PFSK-1 (cell line): ENCODE results near the gene GATC. TPM values are rescaled to one million over a fixed set of nuclear protein-coding genes. Genes with fewer than 3 reads are reported as not detected.

Experiments used
- FOXP2 ChIP-seq: optimal IDR thresholded peaks from 2 replicates; pipeline ENCODE3; 2011; ENCODE audit warnings: borderline replicate concordance, control low read depth, inconsistent platforms; ENCODE audit not compliant: insufficient read depth; ENCODE audit errors: extremely low read length, extremely low read depth
- POLR2AphosphoS5 ChIP-seq: IDR thresholded peaks from 2 replicates; pipeline ENCODE4 v1.6.1; 2012; ENCODE audit warnings: low read depth, mild to moderate bottlenecking, control low read depth, low read length, moderate library complexity
- SIN3A ChIP-seq: IDR thresholded peaks from 2 replicates; pipeline ENCODE4 v1.6.1; 2012; ENCODE audit warnings: mild to moderate bottlenecking, low read length, moderate library complexity, borderline replicate concordance; ENCODE audit not compliant: insufficient read depth
- TAF1 ChIP-seq: IDR thresholded peaks from 2 replicates; pipeline ENCODE4 v1.6.1; 2012; ENCODE audit warnings: low read length, control low read depth, borderline replicate concordance; ENCODE audit not compliant: insufficient read depth
- polyA plus RNA-seq: library from polyadenylated mRNA; unstranded; fragments of >200 nt; gene quantifications from one replicate; pipeline ENCODE4 v1.2.1, GENCODE V29; 2012; ENCODE audit warnings: low read depth, missing spikeins; ENCODE audit not compliant: insufficient read length
- TF ChIP-seq, protein P1 (sequence below), 2 experiments: IDR thresholded peaks; 2 replicates each; pipeline versions ENCODE4 v1.6.1 to v1.8.0; 2011 to 2012; ENCODE audit warnings: low read depth in 2 of 2, low read length in 2 of 2, control low read depth in 1 of 2, inconsistent platforms in 1 of 2, mild to moderate bottlenecking in 1 of 2, moderate library complexity in 1 of 2; ENCODE audit not compliant: insufficient read depth in 1 of 2

Gene GATC, protein sequence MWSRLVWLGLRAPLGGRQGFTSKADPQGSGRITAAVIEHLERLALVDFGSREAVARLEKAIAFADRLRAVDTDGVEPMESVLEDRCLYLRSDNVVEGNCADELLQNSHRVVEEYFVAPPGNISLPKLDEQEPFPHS
- polyA plus RNA-seq: 13.3 TPM

GRCh38 chr12:120445911-120446843, at the start of gene GATC, which contains the start of gene TRIAP1:
GATC (plus strand) TSS chr12:120446444; CDS start chr12:120446481, 37 bp downstream.
TRIAP1 (minus strand) TSS chr12:120446384; CDS start chr12:120446372, 12 bp downstream.
- peak; percentile 95 for TF ChIP-seq FOXP2
- TF ChIP-seq, protein P1, sequence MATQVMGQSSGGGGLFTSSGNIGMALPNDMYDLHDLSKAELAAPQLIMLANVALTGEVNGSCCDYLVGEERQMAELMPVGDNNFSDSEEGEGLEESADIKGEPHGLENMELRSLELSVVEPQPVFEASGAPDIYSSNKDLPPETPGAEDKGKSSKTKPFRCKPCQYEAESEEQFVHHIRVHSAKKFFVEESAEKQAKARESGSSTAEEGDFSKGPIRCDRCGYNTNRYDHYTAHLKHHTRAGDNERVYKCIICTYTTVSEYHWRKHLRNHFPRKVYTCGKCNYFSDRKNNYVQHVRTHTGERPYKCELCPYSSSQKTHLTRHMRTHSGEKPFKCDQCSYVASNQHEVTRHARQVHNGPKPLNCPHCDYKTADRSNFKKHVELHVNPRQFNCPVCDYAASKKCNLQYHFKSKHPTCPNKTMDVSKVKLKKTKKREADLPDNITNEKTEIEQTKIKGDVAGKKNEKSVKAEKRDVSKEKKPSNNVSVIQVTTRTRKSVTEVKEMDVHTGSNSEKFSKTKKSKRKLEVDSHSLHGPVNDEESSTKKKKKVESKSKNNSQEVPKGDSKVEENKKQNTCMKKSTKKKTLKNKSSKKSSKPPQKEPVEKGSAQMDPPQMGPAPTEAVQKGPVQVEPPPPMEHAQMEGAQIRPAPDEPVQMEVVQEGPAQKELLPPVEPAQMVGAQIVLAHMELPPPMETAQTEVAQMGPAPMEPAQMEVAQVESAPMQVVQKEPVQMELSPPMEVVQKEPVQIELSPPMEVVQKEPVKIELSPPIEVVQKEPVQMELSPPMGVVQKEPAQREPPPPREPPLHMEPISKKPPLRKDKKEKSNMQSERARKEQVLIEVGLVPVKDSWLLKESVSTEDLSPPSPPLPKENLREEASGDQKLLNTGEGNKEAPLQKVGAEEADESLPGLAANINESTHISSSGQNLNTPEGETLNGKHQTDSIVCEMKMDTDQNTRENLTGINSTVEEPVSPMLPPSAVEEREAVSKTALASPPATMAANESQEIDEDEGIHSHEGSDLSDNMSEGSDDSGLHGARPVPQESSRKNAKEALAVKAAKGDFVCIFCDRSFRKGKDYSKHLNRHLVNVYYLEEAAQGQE (IDR thresholded peaks at IDR 0.05; ENCODE audit: insufficient read depth in 1 of 2, low read depth in 2 of 2, low read length in 2 of 2): peak in 1 of 2 experiments; percentile 77; a peak in 2 of 4 replicates
- TF ChIP-seq POLR2AphosphoS5: peak; percentile 97
- TF ChIP-seq TAF1: peak; percentile 94; the same call in 1 of the 2 replicates
- TF ChIP-seq SIN3A: peak; percentile 98

DNA sequence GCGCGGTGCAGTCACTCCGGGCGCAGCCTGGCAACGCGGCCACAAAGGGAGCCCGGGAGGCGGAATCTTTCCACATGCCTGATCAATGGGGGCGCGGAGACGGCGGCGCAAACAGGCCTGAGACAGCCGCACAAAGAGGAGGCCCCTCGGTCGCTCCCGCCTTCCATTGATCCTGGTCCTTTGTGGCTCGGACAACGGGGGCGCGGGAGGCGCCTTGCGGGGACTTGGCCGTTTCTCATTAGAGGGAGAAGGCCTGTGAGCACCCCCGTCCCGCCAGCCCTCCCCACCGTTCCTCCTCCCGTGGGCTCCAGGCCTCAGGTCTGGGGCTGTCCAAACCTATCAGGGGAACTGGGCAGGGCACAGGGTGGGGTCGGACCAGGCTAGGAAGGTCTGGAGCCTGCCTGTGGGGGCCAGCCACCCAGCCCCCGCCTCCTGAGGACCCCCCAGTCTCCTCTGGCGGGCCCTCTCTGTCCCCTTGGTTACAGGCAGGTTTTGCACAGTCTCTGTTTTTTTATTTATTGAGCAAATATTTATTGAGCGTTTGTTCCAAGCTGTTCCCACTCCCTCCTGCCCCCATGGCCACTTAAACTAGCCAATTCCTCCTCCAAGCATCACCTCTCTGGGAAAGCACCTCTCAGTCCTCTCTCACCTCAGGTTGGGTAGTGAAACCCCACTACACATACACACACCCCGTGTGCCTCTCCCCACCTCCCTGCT, 48.3 kb upstream of the GATC start:
- TF ChIP-seq, protein P1 (IDR thresholded peaks at IDR 0.05; ENCODE audit: insufficient read depth in 1 of 2, low read depth in 2 of 2, low read length in 2 of 2): no peak
- TF ChIP-seq FOXP2: no peak
- no peak for TF ChIP-seq POLR2AphosphoS5
- TF ChIP-seq TAF1: no peak
- no peak for TF ChIP-seq SIN3A

DNA sequence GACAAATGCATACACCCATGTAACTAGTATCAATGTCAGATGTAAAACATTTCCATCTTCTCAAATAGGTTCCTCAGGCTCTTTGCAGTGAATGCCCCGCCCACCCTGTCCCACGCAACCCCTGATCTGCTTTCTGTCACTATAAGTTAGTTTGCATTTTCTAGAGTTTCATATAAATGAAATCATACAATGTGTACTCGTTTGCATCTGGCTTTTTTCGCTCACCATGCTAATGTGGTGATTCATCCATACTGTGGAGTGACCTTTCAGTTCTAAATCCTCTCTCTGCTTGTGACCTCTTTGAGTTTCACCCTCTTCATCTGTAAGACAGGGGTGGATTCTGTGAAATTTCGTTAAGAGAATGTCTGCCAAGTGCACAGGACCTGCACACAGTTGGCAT, 46.7 kb upstream of the GATC start:
- TF ChIP-seq TAF1 (no peak), FOXP2 (no peak), SIN3A (no peak), POLR2AphosphoS5 (no peak)
- TF ChIP-seq, protein P1 (IDR thresholded peaks at IDR 0.05; ENCODE audit: insufficient read depth in 1 of 2, low read depth in 2 of 2, low read length in 2 of 2): no peak

GRCh38 chr12:120402217-120402616, 44.0 kb upstream of the GATC start:
- TF ChIP-seq, protein P1 (IDR thresholded peaks at IDR 0.05; ENCODE audit: insufficient read depth in 1 of 2, low read depth in 2 of 2, low read length in 2 of 2): no peak
- TF ChIP-seq TAF1 (no peak), POLR2AphosphoS5 (no peak), SIN3A (no peak), FOXP2 (no peak)
